ENCODE results near the gene ADARB2. TPM values are rescaled to one million over a fixed set of nuclear protein-coding genes. Genes with fewer than 3 reads are reported as not detected.

ADARB2 gene
- total RNA-seq, 2 experiments from 2014 or later: 0.63 to 0.99 TPM

DNA sequence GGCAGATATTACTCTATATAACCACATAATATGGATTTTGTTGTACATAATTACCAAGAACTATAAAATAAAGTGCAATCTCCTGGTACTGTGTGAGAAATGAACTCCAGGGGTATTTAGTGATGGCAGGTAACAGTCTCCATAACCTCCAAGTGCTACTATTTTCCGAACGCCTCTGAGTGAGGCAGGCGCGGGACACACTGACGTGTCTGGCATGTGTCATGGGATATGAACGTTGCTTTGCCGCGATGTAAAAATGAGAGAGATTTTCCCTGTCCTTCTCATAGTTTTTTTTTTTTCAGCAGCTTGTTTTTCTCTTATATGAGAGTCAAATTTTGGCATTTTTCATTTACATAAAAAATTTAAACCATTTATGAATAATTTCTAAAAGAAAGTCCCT lies 3.6 kb downstream of the ADARB2 start:
- Mint-ChIP-seq H3K27me3 (ENCODE audit: low read depth) (peaks cover 53% of the 10 kb centered on the region), H3K27ac (no peak overlapping the region), H3K4me3 (no peak overlapping the region), H3K4me1 (ENCODE audit: low read depth) (no peaks in the 10 kb centered on the region), H3K9me3 (ENCODE audit: insufficient read depth) (no peaks in the 10 kb centered on the region), H3K36me3 (ENCODE audit: low read depth) (no peaks in the 10 kb centered on the region)
- DNase-seq (no peak), ATAC-seq (no peak)
- ChIA-PET CTCF (no interaction called here), POLR2A (no interaction called here)

DNA sequence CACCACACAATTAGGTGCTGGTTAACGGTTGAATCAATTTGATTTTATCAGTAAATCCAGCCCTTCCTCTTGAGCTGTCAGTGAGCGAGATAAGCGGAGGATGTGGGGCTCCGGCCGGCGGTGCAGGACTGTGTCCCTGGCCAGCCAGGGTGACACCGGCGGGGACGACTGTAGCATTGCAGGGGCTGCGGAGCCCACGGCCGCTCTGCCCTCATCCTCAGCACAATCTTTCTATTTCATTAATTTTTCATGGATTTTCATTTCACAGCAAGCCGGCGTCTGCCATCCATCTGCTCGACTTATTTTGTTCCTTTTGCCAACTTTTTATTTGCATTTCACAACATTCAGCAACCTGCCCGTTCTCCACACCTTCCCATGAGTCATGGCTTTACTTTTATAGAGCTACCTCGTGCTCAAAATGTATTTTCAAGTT lies 4.7 kb downstream of the ADARB2 start:
- ChIA-PET CTCF (no interaction called here), POLR2A (no interaction called here)

DNA sequence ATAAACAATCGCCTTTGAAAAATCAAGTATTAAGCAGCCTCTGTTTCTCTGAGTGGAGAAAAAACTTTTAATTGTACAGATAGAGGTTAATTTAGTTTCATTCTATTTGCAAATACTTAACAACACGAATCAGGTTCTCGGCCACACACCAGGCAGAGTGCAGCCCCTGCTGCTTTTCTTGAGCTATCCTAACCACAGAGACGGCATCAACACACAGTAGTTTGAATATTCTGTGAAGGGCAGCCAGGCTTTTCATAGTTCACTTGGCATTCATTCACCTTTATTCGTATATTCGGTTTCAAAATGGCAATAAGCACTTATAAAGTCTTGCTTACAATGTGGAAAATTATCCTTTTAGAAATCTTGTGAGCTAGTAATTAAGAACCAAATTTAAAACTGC lies 5.7 kb downstream of the ADARB2 start:
- ATAC-seq: no peak
- no peak for DNase-seq
- Mint-ChIP-seq H3K4me1 (ENCODE audit: low read depth) (no peaks in the 10 kb centered on the region), H3K27ac (no peak overlapping the region), H3K27me3 (ENCODE audit: low read depth) (peaks cover 38% of the 10 kb centered on the region), H3K9me3 (ENCODE audit: insufficient read depth) (no peaks in the 10 kb centered on the region), H3K36me3 (ENCODE audit: low read depth) (no peaks in the 10 kb centered on the region), H3K4me3 (no peak overlapping the region)
- POLR2A ChIA-PET: no interaction called here
- CTCF ChIA-PET: no interaction called here

More for the DNA sequence above, 4.7 kb downstream of the ADARB2 start:
- Mint-ChIP-seq H3K4me3 (no peak overlapping the region), H3K36me3 (ENCODE audit: low read depth) (no peaks in the 10 kb centered on the region), H3K4me1 (ENCODE audit: low read depth) (no peaks in the 10 kb centered on the region), H3K27ac (no peak overlapping the region), H3K9me3 (ENCODE audit: insufficient read depth) (no peaks in the 10 kb centered on the region), H3K27me3 (ENCODE audit: low read depth) (peaks cover 44% of the 10 kb centered on the region)
- DNase-seq (no peak), ATAC-seq (no peak)

DNA sequence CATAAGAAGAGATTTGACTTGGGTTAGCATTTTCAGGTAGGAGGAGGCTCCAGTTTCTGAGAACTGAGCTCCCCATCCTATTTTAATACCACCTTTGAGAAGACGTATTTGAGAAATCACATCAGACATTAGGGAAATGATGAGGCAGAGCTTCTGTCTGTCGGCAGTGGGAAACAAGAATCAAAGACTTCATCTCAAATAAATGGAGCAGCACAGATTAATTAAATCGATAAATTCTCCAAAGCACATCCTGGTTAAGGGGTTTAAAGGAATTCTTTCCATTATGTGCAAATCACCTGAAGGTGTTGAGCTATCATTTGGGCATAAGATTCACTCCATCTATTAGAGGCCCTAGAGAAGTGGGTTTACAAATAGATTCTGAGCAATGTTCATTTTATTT lies 7.6 kb downstream of the ADARB2 start:
- Mint-ChIP-seq H3K4me1 (ENCODE audit: low read depth) (no peaks in the 10 kb centered on the region), H3K9me3 (ENCODE audit: insufficient read depth) (no peaks in the 10 kb centered on the region), H3K36me3 (ENCODE audit: low read depth) (no peaks in the 10 kb centered on the region), H3K27ac (no peak overlapping the region), H3K27me3 (ENCODE audit: low read depth) (peaks cover 22% of the 10 kb centered on the region), H3K4me3 (no peak overlapping the region)
- POLR2A ChIA-PET: no interaction called here
- DNase-seq (no peak), ATAC-seq (no peak)
- CTCF ChIA-PET: no interaction called here

DNA sequence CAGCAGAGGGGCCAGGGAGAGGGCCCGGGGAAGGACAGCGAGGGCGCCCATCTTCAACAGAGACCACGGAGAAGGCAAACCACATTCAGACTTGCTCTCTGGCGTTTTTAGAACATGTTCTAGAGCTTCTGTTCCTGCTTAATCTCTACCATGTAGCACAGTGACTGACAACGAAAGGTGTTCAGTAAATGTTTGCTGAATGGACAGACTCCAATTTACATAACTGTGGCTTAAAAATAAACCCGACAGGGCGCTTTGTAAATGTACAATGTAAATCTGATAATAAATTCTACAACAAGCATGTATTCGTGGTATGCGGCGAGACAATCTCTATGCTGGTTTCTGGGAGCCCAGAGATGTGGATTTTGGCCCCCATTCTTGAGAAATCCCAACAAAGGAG lies 10.5 kb downstream of the ADARB2 start:
- no peaks in the 10 kb centered on the region for H3K9me3 Mint-ChIP-seq (ENCODE audit: insufficient read depth)

DNA sequence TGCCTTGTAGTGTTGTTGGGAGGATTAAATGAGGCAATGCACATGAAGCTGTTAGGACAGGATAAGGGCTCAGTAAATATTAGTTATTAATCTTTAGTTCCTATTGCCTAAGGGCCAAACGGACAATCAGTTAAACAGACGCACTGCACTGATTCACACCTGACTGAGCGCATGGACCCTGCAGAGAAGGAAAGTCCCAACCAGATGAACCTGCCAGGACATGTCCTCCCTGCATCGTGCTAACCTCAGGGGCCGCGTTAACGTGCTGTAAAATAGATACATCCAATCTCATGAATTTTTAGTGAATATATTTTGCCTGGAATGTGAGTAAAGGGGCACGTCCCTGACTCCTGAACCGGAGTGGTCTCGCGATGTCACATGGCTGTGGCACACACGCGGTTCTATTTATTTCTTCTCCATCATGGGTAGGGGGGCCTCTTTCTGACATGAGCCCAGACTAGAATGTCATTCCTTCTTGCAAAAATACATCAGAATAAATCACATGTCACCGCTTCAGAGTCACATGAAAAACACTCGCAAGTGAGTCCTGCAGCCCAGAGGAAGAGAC lies 12.3 kb downstream of the ADARB2 start:
- Mint-ChIP-seq H3K9me3 (ENCODE audit: insufficient read depth) (no peaks in the 10 kb centered on the region), H3K36me3 (ENCODE audit: low read depth) (no peaks in the 10 kb centered on the region), H3K4me3 (no peak overlapping the region), H3K27me3 (ENCODE audit: low read depth) (peaks cover under 1% of the 10 kb centered on the region), H3K4me1 (ENCODE audit: low read depth) (no peaks in the 10 kb centered on the region), H3K27ac (no peak overlapping the region)
- ChIA-PET POLR2A (no interaction called here), CTCF (no interaction called here)
- DNase-seq: no peak
- no peak for ATAC-seq

More for the DNA sequence above, 10.5 kb downstream of the ADARB2 start:
- H3K27ac Mint-ChIP-seq: no peak overlapping the region
- H3K36me3 Mint-ChIP-seq (ENCODE audit: low read depth): no peaks in the 10 kb centered on the region
- no peaks in the 10 kb centered on the region for H3K4me1 Mint-ChIP-seq (ENCODE audit: low read depth)
- POLR2A ChIA-PET: no interaction called here
- DNase-seq (no peak), ATAC-seq (no peak)
- CTCF ChIA-PET: no interaction called here
- peaks cover 5% of the 10 kb centered on the region for H3K27me3 Mint-ChIP-seq (ENCODE audit: low read depth)
- H3K4me3 Mint-ChIP-seq: no peak overlapping the region

DNA sequence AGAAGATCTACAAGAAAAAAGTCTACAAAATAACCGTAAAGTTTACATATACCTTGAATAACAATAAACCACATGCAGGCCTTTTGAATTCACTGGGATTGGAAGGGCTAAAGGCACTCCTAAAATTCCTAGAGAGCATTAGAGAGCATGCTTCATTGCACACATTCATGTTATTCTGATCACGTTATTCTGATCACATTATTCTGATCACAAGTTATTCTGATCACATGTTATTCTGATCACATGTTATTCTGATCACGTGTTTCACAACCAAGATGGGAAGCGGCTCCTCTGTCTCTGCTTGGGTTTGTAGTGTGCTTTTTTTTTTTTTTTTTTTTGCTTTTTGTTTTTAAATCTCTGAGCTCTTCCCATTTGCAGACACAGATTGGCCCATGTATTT lies 20.5 kb downstream of the ADARB2 start:
- ATAC-seq: no peak
- Mint-ChIP-seq H3K9me3 (ENCODE audit: insufficient read depth) (no peaks in the 10 kb centered on the region), H3K4me1 (ENCODE audit: low read depth) (no peaks in the 10 kb centered on the region), H3K4me3 (no peak overlapping the region), H3K36me3 (ENCODE audit: low read depth) (no peaks in the 10 kb centered on the region), H3K27ac (no peak overlapping the region), H3K27me3 (ENCODE audit: low read depth) (peaks cover 10% of the 10 kb centered on the region)
- ChIA-PET CTCF (no interaction called here), POLR2A (no interaction called here)
- DNase-seq: no peak

DNA sequence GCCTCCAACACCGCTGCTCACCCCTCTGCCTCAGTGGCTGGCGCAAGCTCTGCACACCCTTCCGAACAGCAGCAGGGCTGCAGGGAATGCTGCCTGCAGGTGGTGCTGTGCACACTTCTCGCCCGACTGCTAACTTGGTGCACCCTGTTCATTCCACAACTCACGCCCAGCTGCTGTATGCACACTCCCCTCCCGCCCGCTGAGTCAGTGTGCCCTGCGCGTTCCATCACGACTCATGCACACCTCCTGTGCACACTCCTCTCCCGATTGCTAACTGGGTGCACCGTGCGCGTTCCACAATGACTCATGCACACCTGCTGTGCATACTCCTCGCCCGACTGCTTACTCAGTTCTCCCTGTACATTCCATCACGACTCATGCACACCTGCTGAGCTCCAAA lies 21.5 kb downstream of the ADARB2 start:
- H3K27ac Mint-ChIP-seq: no peak overlapping the region
- POLR2A ChIA-PET: no interaction called here
- no peak overlapping the region for H3K4me3 Mint-ChIP-seq
- H3K9me3 Mint-ChIP-seq (ENCODE audit: insufficient read depth): no peaks in the 10 kb centered on the region
- DNase-seq (no peak), ATAC-seq (no peak)
- H3K36me3 Mint-ChIP-seq (ENCODE audit: low read depth): no peaks in the 10 kb centered on the region
- CTCF ChIA-PET: no interaction called here
- peaks cover 10% of the 10 kb centered on the region for H3K27me3 Mint-ChIP-seq (ENCODE audit: low read depth)
- H3K4me1 Mint-ChIP-seq (ENCODE audit: low read depth): no peaks in the 10 kb centered on the region

DNA sequence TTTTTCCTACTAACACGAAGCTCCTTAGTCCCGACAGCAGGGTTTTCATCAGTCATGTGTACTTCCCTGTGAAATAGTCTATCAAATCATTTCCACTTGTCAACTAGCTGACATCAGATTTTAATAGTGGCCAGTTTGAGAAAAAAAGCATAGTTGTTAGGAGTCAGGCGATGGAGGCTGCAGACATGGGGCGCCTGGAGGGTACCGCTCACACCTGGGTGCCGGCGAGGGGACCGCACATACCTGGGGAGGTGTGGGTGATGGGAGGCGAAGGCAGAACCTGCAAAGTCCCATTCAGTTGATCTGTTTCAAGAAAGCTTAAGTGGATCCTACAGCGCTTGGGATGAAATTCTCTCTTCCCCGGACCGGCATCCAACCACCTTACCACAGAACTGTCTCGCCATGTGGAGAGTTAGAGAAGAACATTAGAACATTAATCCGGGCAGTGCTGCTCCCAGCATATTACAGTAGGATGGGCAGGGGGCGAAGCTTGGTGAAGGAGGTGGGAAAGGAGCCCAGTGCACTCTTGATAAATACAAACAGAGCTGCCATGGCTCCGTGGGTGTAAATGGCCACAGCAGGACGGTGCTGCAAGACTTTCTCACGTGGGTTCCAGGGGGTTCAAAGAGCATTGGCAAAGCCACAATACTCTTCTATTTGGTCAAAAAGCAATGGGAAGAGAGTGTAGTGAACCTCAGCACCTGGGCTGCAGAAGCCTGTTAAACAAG lies 24.2 kb downstream of the ADARB2 start:
- ChIA-PET POLR2A (no interaction called here), CTCF (no interaction called here)
- Mint-ChIP-seq H3K27me3 (ENCODE audit: low read depth) (peaks cover 22% of the 10 kb centered on the region), H3K27ac (no peak overlapping the region), H3K36me3 (ENCODE audit: low read depth) (no peaks in the 10 kb centered on the region), H3K4me1 (ENCODE audit: low read depth) (no peaks in the 10 kb centered on the region), H3K9me3 (ENCODE audit: insufficient read depth) (no peaks in the 10 kb centered on the region), H3K4me3 (no peak overlapping the region)
- no peak for ATAC-seq
- DNase-seq: no peak

DNA sequence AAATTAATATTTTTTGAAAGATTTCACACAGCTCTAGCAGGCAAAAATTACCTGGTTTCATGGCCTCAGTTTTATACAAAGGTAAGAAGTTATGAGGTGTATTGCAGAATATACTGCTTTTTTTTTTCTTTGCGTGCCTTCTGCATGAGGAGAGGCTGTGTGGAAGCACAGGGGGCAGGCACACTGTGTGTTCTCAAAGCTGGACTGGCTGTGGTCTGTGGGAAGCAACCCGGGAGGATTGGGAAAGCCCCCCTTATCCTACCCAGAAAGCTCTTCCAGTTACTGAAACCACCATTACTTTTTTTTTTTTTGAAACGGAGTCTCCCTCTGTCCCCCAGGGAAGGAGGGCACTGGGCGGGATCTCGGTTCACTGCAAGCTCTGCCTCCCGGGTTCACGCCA lies 25.0 kb downstream of the ADARB2 start:
- no peak overlapping the region for H3K4me3 Mint-ChIP-seq
- ChIA-PET POLR2A (no interaction called here), CTCF (interaction anchor here (0.6 kb wide), 1 partner anchor 292 kb away, joined by 3 read pairs; no protein-coding TSS in a partner anchor)
- peaks cover under 1% of the 10 kb centered on the region for H3K4me1 Mint-ChIP-seq (ENCODE audit: low read depth)
- ATAC-seq (no peak), DNase-seq (no peak)
- no peak overlapping the region for H3K27ac Mint-ChIP-seq
- no peaks in the 10 kb centered on the region for H3K36me3 Mint-ChIP-seq (ENCODE audit: low read depth)
- H3K27me3 Mint-ChIP-seq (ENCODE audit: low read depth): peaks cover 22% of the 10 kb centered on the region
- H3K9me3 Mint-ChIP-seq (ENCODE audit: insufficient read depth): peaks cover 7% of the 10 kb centered on the region

DNA sequence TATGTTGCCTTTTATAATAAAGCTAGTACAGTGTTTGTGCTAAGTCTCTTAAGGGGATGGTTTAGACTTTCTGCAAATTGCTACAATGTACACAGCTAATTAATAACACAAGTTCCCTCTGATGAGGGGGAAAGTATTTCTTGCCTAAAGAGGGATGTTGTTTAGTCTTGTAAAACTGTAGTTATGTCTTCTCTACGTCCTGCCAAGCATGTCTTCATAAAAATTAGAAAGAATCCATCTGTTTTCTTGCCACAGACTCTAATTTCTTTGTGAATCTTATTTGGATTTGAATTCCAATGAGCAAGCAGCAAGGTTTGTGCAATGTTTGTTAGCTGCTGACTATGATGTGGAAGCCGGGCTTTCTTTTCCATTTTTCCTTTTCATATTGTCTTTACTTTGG lies 28.2 kb downstream of the ADARB2 start:
- no peak overlapping the region for H3K4me3 Mint-ChIP-seq

DNA sequence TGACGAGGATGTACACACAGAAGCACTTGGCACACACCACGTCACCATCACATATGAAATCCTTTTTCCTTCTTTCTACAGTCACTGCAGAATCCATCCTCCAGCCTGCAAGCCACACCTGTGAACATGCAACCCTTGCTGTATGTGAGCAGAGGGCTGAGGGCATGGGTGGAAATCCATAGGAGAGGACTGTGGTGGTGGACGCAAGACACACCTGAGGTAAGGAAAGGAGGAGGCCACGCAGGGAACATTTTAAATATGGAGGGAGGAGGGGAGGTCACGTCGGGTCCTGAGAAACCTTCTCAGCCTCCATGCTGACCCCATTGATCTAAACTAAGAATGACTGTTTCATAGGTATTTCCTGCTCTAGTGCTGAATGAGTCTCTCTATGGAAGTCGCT lies 28.6 kb downstream of the ADARB2 start:
- peaks cover 9% of the 10 kb centered on the region for H3K4me1 Mint-ChIP-seq (ENCODE audit: low read depth)
- H3K27ac Mint-ChIP-seq: no peak overlapping the region
- ChIA-PET POLR2A (no interaction called here), CTCF (no interaction called here)
- peaks cover 3% of the 10 kb centered on the region for H3K36me3 Mint-ChIP-seq (ENCODE audit: low read depth)
- H3K4me3 Mint-ChIP-seq: no peak overlapping the region
- peaks cover 13% of the 10 kb centered on the region for H3K27me3 Mint-ChIP-seq (ENCODE audit: low read depth)
- ATAC-seq (no peak), DNase-seq (no peak)
- H3K9me3 Mint-ChIP-seq (ENCODE audit: insufficient read depth): peaks cover 19% of the 10 kb centered on the region

More for the DNA sequence above, 28.2 kb downstream of the ADARB2 start:
- DNase-seq: no peak
- peaks cover 19% of the 10 kb centered on the region for H3K9me3 Mint-ChIP-seq (ENCODE audit: insufficient read depth)
- peaks cover 13% of the 10 kb centered on the region for H3K27me3 Mint-ChIP-seq (ENCODE audit: low read depth)
- peaks cover 3% of the 10 kb centered on the region for H3K36me3 Mint-ChIP-seq (ENCODE audit: low read depth)
- no peak overlapping the region for H3K27ac Mint-ChIP-seq
- H3K4me1 Mint-ChIP-seq (ENCODE audit: low read depth): peaks cover 9% of the 10 kb centered on the region
- ChIA-PET CTCF (no interaction called here), POLR2A (no interaction called here)
- ATAC-seq: no peak

DNA sequence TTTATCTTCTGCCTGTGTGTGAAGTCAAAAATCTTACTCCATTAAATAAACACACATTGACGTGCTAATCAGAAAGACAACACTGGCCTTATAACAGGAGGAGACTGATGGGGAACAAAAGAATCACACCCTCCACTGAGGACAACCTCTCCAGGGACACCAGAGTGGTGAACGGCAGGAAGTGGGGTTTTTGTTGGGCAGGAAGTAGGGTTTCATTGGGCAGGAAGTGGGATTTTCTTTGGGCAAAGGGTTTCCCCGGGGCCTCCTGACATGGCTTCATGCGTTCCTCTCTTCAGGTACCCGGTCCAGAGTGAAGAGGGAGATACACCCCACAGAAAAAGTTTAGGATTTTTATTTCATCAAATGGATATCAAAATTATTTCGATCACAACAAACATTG lies 30.6 kb downstream of the ADARB2 start:
- CTCF ChIA-PET: no interaction called here
- no peak for DNase-seq
- peaks cover 18% of the 10 kb centered on the region for H3K27me3 Mint-ChIP-seq (ENCODE audit: low read depth)
- no peak overlapping the region for H3K4me3 Mint-ChIP-seq
- H3K4me1 Mint-ChIP-seq (ENCODE audit: low read depth): peaks cover 9% of the 10 kb centered on the region
- no peak for ATAC-seq
- peaks cover 3% of the 10 kb centered on the region for H3K36me3 Mint-ChIP-seq (ENCODE audit: low read depth)
- peak overlapping the region; percentile 61 for H3K27ac Mint-ChIP-seq
- H3K9me3 Mint-ChIP-seq (ENCODE audit: insufficient read depth): peaks cover 19% of the 10 kb centered on the region
- POLR2A ChIA-PET: no interaction called here
